Activated CD4-positive, CD25-positive, alpha-beta regulatory T cell treated with anti-CD3 and anti-CD28 coated beads, Interleukin-2, amount 50 U/mL, for 24 hours (primary cell): Measurements from ENCODE around the gene CXCL3.

Experiments used
- ATAC-seq, 2 donors: fragments of 150-1000 bp; cut with Tn5 transposase; one replicate each; pipeline ENCODE4 v1.10.0; 2021; ENCODE audit warnings: mild to moderate bottlenecking in 1 of 2, moderate library complexity in 1 of 2

The CXCL3 gene

GRCh38 chr4:74012130-74012529, 26.4 kb downstream of the CXCL3 start:
- ATAC-seq = no peak

DNA sequence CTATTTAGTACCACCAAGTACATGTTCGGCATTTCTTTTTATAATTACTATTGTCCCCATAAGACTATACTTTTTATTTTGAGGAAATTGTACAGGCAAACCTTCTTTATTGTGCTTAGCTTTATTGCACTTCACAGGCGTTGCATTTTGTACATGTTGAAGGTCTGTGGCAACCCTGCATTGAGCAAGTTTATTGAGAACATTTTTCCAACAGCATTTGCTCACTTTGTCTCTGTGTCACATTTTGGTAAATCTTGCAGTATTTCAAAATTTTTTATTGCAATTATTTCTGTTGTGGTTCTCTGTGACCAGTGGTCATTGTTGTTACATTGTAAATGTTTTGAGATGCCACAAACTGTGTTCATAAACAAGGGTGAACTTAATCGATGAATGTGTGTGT, 29.2 kb downstream of the CXCL3 start:
- ATAC-seq = no peak

DNA sequence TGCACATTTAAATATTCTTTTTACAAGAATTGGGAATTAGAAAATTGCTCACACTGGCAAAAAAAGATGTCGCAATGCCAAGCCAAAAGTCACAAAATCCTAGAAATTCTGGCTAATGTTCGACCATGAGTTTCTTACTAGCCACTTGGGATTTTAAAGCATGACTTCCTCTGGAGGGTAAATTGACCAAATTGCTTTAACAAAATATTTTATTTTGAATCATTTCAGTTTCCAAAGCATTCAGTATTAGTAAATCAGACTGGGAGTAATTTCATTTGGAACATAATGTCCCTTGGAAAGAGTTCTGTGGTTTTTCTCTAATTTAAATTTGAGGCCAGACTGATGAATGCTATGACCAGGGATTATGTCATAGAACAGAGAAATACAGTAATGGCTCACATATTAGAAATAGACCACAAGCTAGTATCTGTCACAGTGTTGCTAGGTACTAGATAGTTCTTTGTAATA, 32.4 kb downstream of the CXCL3 start:
- ATAC-seq = no peak

DNA sequence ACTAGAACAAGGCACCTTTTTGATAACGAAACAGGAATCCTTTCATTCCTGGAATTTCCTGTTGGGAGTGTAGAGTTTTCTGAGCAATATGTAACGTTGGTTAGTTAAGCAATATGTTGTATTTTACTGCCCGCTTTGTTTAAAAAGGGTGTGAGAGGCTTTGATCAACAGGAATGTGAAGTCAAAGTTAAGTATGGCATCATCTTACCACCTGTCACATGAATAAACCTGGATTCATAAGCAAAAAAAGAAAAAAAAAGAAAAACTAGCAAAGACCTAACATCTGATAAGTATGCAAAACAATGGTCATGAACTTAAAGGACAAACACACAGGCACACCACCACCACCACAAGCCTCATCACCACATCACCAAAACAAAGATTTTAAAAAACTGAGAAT, 33.0 kb downstream of the CXCL3 start:
- no peak for ATAC-seq

DNA sequence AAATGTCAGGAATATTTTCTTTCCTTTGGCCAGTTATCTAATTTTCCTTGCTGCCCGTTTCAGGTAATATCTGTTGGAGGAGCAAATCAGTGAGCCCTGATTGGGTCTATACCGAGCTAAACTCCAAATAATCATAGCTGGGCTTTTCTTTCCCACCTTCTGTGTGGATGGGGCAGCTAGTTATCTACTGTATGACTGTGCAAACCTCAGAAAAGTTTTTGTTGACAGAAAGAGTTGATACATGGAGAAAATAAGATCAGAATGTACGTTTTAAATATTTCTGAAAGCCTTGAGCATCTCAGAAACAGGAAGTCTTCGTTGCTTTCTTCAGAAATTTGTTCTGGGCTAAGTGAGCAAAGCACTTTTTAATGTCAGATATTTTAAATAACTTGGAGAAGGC, 33.8 kb downstream of the CXCL3 start:
- ATAC-seq = no peak

GRCh38 chr4:74000301-74000700, 38.2 kb downstream of the CXCL3 start:
- ATAC-seq = no peak

- ATAC-seq = no peak
These were observed 40.2 kb downstream of the CXCL3 start, which contains the start of gene CXCL5 for GRCh38 chr4:73998040-73999011. Gene CXCL5 (minus strand): TSS chr4:73998677. CDS start chr4:73998581, 96 bp downstream.

DNA sequence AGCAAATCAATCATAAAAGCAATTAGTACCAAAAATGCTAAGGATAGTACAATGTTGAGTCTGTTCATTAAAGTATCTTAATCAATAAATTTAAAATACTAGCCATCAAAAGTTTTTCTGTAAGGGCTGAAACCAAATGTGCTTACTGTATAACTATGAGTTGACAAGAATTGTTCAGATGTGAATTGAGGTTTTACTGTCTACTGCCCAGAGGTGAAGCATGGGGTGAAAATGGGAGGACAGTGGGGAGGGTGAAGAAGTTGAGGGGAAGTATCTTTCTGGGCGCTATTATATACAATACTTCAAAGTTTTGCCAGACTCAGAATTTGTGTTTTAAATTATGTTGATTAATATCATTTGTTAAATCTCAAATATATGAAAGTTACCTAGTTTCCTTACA, 46.4 kb downstream of the CXCL3 start:
- no peak for ATAC-seq

DNA sequence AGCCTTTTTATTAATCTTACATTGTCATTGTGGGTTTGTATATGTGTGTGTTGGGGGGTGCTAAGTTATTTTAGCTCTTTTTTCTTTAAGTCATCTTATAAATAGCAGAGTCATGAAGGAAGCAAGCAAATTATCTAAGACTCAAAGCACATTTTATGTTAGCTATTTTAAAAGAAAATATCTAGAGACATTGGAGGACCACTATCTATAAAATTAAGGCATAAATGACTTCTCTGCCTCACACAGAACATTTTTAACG, 46.8 kb downstream of the CXCL3 start:
- no peak for ATAC-seq

DNA sequence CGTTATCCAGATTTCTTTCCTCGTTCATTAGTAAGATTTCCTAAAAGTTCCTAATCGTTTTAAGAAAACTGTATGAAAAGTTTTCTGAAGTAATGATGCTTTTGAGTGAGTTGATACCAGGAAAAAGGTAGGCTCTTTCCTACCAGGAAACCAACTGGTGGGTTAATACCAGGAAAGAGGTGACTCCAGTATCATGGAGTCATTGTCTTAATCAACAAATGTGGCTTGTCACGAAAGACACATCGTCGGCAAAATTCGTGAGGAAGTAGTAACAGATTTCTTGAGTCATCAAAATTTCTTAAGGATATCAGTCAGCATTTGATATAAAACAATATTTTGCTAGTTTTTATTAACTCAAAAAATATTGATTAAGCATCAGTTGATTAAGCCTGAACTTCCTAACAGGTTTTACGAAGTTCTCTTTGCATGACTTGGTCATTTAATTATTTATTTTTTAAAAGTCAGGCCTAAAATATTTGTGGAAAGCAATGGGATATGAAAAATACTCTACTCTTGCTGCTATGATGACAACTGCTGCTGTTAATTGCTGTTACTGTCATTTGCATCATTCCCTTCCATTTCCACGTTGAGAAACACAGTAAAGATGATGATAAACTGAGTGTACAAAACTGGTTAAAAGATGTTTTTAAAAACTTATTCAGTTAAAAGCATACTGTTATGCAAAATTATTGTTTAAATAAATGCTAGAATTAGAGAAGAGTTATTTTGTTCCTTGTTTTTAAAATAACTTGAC, 47.3 kb downstream of the CXCL3 start:
- ATAC-seq = no peak

- no peak for ATAC-seq
These were observed 48.6 kb downstream of the CXCL3 start for GRCh38 chr4:73989928-73990327.

- no peak for ATAC-seq
These were observed 49.5 kb downstream of the CXCL3 start for GRCh38 chr4:73989031-73989430.

- ATAC-seq = no peak
These were observed 50.4 kb downstream of the CXCL3 start, which contains the start of gene PPBP for GRCh38 chr4:73988061-73988460. Gene PPBP (minus strand): TSS chr4:73988190. CDS start chr4:73988103, 87 bp downstream.
